Glomerular visceral epithelial cell (primary cell): ENCODE results near the gene EPHA2.
"Not testable (repeated sequence)": the region's sequence is repeated elsewhere in the genome, so short reads cannot be mapped to it uniquely, and the experiment has no call there.

Source experiments
- DNase-seq: peaks from one replicate; pipeline ENCODE4 v3.0.0-alpha.2; 2016; ENCODE audit errors: extremely low spot score

Gene EPHA2

DNA sequence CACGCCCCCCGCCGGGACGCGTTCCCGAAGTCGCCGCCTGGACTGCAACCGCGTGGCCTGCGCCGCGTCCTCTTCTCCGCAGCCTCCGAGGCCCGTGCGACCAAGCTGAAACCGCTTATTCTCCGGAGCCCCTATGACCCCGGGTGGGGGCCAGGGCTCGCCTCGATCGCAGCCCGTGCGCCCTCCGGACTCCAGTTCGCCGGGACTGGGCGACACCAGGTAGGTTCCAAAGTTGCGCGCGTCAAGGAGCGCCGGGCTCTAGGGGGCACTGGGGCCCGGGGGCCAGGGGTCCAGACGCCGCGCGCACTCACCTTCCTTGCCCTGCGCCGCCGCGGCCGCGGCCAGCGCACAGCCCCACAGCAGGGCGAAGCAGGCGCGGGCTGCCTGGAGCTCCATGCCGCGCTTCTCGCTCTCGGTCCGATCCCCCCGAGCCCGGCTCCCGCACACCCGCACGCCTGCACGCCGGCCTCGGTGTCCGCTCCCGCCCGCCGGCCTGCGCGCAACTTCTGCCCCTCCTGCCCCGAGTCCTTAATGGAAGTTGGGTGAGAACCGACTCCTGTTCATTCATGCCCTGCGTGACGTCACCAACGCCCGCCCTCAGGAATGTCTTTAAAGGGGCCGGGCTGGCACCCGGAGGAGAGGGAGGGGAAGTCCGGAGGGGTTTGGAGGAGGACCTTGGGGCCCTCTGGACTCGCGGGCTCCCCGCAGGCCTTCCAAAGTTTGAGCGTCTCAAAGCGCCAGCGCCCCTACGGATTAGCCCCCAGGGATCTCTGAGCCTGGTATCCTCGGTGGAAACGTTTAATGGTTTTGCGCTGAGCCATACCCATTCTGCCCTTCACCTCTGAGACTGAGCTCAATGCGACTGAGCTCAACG, at the start of gene EPHA2:
TSS of gene EPHA2 (minus strand) at position 533 of the 874 bp plus-strand sequence. CDS start at position 396, 137 bp downstream.
- peak; percentile 95 for DNase-seq

DNA sequence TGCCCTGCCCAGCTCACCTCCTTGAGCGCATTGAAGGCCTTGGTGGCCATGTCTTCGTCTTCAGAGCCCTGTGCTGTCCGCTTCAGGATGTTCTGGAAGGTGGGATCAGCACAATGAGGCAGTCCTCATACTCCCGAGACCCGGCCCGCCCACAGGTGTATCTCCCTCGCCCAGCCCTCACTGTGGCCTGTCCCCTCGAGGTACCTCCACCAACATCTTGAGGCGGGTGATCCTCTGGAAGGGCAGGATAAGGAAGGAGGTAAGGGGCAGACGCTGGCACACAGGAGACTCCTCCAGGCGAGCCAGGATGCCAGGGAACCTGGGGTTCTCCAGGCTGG, 49.4 kb upstream of the EPHA2 start:
- DNase-seq = no peak

DNA sequence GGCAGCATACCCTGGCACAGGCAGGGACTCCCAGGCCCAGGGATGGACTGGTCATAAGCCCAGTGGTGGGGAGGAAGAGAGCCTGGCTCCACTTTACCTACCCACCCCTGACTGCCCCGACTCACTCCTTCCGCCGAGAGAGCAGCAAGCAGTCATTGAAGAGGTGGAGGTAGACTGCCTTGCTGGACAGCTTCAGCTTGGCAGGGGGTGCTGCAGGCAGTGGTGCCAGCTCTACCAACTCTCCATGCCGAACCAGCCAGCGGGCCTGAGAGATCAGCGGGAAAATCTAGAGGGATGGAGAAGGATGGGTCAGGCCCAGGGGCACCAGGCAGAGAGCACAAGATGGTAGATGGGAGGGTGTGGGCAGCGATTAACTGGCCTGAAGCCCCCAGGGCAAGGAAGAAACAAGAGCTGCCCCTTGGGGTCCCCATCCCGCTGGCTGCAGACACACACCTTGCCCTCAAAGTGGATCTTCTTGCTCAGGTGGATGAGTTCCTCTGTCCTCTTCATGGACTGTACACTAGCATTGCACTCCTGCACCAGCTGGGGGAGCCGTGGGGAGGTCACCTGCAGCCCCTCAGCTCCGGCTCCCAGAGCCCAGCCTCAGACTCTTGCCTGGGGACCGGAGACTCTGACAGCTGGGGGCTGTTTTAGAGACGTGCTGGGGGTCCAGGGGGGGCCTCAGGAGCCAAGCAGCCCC, 48.9 kb upstream of the EPHA2 start:
- DNase-seq = no peak

DNA sequence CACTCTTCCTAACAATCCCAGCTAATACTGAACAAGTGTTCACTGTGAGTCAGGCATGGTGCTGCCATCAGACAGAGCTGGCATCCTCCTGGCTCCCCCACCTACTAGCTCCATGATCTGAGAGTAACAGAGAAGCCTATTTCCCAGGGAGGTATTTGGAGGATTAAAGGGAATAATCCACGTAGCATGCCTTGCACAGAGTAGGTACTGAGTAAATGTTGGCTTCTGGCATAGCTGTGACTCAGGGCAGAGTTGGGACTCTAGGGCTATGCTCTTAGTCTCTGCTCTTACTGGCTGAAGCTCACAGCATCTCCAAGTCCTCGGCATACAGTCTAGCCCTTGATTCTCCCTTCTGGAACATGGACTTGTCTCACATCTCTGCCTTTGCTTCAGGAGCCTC, 48.3 kb upstream of the EPHA2 start:
- DNase-seq = no peak

DNA sequence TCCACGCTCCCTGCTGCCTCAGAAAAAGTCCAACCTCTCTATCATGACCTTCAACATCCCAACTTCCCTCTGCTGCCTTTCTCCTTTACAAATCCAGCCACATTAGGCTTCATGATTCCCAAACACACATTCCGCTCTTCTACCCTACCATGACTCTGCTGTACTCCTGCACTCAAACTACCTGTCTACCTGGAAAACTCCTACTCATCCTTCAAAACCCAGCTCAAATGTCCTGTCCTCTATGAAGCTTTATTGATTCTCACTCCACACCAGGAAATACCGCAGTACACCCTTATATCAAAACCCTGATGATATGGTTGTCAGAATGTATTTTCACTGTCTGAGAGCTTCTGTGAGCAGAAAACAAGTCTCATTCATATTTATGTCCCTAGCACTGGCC, 47.7 kb upstream of the EPHA2 start:
- no peak for DNase-seq

DNA sequence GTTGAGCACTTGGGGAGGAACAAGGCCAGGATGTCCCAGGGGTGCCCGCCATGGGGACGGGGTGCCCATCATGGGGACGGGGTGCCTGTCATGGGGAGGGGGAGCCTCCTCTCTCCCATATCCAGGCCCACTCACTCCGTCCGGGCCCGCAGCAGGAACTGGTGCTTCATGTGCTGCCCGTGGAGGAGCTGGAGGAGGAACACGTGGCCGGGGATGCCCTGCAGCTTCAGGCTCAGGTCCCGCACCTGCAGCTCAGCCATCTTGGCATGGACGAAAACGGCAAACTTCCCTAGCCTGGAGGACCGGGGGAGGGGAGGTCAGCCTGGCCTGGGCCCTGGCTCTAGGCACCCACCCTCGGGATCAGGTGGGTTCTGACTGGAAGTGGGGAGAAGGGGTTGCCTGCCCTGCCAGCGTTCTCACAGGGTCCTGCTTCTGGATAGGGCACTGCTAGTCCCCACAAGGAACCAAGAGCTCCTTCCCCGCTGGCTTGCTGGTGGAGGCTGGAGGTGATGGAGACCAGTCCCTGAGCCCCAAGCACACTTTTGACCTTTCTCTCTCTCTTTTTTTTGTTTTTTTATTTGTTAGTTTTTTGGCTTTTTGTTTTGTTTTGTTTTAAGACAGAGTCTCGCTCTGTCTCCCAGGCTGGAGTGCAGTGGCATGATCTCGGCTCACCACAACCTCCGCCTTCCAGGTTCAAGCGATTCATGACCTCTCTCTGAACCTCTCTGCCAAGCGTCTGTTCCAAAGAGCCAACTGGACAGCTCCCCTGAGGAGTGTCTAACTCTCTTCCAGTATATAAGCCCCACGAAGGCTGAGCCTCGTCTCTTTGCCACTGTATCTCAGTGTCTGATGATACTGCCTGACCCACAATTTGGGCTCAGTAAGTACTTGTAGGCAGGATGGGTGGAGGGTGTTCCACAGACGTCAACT, 46.7 kb upstream of the EPHA2 start:
- no peak for DNase-seq

DNA sequence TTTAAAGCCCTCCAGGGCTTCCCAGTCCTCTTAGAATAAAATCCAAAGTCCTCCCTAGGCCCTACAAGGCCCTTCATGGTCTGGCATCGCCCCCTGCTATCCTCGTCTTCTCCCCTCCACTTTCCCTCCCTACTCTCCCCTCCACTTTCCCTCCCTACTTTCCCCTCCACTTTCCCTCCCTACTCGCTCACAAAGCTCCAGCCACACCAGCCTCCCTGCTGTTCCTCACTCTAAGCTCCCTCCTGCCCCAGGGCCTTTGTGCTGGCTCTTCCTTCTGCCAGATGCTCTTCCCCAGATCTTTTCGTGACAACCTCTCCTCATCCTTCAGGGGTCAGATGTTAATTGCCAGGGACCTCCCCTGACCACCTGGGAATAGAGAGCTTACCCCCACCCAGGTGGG, 43.8 kb upstream of the EPHA2 start:
- no peak for DNase-seq

DNA sequence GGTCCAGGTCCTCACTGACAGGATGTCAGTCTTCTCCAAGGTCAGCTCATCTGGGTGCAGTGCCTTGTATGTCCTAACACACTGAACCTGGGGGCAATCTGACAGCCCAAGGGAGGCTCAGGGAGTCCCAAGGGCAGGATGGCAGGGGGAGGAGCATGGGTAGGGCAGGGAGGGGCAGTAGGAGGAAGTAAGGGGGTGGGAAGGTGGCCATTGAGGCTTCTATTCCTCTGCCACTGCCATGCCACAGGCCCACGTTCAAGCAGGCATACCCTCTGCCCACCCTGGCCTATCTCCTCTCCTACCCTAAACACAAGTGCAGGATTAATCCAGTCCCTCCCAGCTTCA, 43.3 kb upstream of the EPHA2 start:
- DNase-seq = no peak

DNA sequence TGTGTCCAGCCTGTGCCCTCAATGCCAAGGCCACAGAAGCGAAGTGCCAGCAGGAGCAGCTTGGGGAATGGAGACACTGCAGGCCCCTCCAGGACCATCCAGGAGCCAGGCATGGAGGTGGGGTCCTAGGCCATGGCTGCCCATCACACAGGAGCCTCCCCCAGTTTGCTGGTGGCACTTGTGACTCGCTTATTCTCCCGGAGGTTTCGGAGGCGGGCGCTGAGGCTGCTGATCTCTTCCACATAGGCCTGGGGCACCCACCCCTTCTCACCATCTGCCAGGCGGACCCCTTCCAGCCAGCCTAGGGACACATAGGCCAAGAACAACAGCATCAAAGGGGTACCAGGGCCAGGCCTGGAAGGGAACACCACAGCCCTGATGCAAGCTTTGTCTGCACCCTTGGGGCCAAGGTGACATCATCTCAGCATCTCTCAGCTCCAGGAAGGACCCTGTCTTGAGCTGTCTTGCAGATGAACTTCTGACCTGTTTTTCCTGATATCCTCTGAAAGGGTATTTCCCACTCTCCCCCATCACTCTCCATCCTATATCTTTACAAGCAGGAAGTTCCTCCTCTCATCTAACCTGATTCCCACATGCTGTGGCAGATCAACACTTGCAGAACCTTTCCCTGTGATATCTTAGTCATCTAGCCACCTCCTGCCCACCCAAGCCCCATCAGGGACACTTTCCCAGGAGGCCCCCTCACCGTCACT, 42.7 kb upstream of the EPHA2 start:
- no peak for DNase-seq

DNA sequence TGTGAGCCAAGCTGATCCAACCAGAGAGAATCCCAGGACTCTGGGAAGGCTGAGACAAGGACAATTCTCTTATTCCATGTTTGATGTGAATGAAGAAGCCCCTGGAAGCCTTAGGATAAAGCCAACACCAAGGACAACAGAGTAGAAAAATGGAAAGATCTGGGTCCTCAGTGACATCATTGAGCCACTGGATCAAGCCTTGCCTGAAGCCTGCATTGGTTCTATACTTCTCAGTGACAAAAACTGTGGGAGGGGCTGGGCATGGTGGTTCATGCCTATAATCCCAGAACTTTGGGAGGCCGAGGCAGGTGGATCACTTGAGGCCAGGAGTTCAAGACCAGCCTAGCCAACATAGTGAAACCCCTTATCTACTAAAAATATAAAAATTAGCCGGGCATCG, 41.0 kb upstream of the EPHA2 start:
- DNase-seq = no peak

DNA sequence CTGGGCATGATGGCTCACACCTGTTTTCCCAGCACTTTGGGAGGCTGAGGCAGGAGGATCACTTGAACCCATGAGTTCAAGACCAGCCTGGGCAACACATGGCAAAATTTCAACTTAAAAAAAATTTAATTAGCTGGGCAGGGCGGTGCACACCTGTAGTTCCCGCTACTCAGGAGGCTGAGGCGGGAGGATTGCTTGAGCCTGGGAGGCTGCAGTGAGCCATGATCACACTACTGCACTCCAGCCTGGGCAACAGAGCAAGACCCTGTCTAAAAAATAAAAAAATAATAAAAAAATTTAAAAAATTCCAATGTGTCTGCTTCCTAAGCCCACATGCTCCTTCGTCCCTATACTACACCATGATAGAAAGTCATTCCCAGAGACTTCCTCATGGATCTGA, 40.3 kb upstream of the EPHA2 start:
- DNase-seq = not testable (repeated sequence)

DNA sequence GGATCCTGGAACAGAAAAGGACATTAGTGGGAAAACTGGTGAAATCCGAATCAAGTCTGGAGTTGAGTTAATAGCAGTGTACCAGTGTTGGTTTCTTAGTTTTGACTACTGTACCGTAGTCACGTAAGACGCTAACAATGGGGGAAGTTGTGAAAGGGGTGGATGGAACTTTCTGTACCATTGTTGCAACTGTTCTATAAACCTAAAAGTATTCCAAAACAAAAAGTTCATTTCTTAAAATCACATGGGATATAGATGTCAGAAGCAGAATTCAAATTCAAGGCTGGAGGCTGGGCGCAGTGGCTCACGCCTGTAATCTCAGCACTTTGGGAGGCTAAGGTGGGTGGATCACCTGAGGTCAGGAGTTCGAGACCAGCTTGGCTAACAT, 39.6 kb upstream of the EPHA2 start:
- no peak for DNase-seq

DNA sequence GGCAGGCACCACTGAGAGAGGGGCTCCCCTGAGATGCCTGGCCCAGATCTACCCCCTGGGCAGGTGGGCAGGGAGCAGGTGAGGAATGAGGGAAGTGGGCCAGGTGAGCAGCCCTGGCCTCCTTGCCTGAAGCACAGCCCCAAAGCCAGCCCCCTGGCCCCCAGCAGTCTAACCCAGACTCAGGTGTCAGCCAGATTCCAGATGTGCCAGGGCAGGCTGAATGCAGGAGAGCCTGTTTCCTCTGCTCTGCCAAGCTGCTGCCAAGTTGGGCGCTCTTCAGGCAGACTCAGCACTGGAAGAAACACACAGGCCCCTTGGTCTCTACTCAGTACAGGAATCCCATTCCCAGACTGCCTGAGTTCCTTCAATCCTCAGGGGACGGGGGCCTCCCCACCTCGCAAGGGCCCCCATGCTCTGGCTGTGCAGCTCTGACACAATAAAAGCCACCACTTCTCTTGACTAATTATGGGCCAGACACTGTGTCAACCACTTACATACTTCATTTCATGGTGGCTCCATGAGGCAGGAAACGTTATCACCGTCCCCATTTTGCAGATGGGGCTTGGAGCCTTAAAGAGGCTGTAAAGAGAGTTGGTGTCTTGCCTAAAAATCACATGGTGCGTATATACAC, 36.2 kb upstream of the EPHA2 start:
- DNase-seq = no peak

DNA sequence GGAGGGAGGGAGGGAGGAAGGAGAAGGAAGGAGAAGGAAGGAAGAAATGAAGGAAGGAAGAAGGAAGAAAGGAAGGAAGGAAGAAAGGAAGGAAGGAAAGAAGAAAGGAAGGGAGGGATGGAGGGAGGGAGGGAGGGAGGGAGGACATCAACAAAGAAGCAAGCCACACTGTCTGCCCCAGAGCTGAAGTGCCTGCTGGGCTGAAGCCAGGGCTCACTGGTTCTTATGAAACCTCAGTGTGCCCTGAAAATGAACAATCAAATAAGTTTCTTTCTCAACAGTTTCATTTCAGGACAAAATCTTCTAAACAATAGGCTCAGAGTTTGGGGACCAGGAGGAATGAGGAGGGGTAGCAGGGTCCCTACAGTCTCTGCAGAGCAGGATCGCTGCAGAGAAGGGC, 35.4 kb upstream of the EPHA2 start:
- DNase-seq = no peak

DNA sequence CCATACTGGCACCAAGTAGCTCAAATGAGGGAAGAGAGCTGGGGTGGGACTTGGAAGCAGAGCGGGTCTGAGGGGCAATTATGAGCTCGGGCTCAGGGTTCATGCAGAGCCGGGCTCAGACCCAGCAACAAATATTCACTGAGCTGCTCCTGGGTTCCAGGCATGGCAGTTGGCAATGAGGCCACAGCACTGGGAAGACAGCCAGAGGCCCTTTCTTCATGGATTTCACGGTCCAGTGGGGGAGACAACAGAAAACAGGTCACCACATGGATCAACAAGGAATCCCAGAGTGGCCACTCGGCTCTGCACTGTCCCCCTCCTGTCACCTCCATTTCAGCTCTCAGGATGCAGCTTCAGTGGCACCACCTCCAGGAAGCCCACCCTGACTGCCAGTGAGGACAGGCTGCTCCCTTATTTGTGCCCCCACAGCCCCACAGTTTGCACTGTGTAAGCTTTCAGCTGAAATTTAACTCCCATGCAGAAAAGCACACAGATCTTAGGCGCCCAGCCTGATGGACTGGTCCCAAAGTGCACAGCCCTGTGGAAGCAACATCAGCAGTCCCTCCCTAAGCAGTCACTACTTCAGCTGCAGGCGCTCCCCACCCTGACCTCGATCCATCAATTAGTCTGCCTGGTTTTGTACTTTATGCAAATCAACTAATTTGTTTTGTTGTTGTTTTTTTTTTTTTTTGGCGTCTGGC, 34.2 kb upstream of the EPHA2 start:
- DNase-seq = peak; percentile 60

DNA sequence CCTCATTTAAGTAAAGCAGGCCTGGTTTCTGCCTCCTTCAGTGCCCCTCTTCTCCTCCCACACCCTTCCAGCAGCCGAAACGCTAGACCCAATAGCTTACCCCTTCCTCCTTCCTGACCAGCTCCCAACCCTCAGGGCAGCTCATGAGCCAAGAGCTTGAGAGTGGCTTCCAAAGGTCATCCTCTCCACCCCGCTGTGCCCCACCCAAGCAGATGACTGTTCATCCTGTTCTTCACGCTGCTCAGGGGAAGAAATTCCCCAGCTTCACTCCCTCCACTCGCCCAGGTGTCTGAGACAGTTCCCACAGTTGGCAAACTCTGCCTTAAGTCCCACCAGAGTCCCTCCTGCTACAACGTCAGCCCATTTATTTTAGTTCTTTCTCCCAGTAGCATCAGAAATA, 33.1 kb upstream of the EPHA2 start:
- no peak for DNase-seq

DNA sequence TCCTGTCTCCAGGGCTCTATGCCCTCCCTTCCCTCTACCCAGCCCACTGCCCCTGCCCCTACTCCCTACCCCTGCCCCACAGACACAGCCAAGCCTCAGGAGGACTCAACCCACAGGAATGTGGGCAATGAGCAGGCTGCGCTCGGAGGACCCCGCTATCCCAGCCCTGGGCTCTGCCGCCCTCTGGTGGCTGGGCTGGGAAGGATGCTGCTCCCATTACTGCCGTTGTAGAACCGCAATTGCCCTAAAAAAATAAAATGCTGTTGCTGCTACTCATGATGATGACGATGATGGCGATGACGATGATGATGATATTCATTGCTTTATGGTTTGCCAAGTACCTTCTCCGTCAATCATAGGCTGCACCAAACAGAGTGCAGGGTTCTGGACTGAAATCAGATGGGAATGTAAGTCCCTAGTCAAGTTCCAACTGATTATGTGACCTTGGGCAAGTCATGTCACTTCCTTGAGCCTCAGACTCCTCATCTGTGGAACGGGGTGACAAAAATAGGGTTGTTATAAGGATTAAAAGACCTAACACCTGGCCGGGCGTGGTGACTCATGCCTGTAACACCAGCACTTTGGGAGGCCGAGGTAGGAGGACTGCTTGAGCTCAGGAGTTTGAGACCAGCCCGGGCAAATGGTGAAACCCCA, 32.0 kb upstream of the EPHA2 start:
- peak; percentile 81 for DNase-seq

DNA sequence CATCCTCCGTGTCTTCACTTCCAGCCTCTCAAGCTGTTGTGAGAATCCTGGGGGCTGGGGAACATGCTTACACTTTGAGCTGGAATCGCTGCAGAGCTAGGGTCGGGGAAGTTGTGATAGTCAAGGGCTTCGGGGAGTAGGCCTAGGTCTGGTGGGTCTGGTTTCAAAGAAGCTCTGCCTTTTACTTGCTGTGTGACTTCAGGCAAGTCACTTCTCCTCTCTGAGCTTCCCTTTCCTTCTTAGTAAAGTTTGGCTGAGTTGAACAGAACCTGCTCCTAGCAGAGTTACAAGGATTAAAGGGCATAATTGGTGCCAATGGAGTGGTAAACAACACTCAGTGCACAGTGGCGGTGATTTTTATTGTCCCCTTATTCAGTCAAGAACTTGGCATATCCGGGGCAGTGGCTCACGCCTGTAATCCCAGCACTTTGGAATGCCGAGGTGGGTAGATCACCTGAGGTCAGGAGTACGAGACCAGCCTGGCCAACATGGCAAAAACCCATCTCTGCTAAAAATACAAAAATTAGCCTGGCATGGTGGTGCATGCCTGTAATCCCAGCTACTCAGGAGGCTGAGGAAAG, 30.9 kb upstream of the EPHA2 start:
- no peak for DNase-seq

DNA sequence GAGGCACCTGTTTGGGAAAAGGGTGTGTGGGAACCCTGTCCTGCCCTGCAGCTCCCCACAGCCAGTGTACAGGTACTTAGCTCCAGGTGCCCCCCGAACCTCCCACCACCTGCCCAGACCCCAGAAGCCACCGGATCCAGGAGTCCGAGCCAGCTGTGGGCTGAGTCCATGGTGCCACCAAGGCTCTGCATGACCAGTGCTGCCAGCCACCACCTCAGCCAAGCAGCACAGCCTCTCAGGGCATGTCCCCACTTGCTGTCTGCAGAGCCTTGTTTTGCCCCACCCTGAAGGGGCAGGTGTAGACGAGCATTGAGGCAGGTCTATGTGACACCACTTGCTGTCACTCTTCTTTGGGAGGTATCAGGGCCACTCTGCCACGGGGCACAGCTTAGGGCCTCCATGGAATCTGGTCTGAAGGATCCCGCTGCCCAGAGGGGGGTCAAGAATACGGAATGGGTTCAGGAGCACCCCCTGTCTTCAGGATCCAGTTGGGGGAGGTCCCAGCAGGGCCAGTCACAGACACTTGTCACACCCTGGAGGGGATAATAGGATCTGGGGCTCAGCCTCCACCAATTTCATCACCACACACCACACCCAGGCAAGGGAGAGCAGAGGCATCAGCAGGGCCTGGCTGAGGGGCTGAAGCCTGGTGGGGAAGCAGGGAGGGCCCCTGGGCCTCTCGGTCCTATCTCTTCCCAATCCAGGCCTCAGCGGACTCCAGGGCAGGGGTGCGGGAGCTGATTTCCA, 28.9 kb upstream of the EPHA2 start:
- DNase-seq = no peak
